NCI-H82 treated with DMSO at 0.1 percent for 48 hours (cell line): ENCODE data around the gene DKK3.

Source experiments
- DNase-seq: peaks from one replicate; lab custom pipeline; 2025; ENCODE audit not compliant: unreplicated experiment; lab: John Stamatoyannopoulos, UW

DKK3 gene

GRCh38 chr11:11969380-11970215 lies 38.8 kb downstream of the DKK3 start:
- DNase-seq = no peak

DNA sequence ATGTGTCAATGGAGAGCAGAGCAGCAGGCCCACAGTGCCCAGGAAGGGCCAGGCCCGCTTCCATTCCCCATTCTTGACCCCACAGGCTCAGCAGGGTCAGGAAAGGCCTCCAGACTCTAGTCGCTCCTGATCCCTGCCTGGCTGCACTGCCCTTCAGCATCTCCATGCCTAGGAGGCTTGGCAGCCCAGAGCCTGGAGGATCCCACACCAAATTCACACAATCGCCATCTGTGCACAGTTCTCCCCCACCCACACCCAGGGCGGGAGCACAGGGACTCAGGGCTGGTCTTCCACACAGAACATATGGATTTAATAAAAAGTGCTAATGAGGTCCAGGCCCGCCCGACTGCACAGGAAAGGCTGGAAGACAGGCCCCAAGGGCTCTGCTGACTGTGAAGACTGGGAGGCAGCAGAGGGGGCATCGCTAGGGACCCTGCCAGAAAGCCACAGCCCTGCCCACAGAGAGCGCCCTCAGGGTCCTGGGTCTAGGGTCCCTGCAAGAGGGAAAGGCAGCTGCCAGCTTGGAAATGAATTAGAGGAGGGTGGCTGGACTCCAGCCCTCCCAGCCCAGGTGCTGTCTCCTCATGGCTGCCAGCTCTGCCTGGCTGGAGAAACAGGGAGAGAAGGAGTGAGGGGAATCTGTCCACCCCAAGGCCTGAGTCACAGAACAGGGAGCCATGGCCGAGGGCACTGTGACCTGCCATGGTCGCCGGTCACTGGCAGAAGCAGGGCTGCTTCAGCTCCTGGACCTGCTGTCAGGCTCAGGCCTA lies 39.7 kb downstream of the DKK3 start:
- no peak for DNase-seq

GRCh38 chr11:11967669-11968510 lies 40.5 kb downstream of the DKK3 start:
- DNase-seq = no peak

GRCh38 chr11:11966826-11967668 lies 41.4 kb downstream of the DKK3 start:
- no peak for DNase-seq

GRCh38 chr11:11966354-11966741 lies 42.1 kb downstream of the DKK3 start:
- no peak for DNase-seq

GRCh38 chr11:11965656-11966353 lies 42.6 kb downstream of the DKK3 start:
- DNase-seq = no peak

DNA sequence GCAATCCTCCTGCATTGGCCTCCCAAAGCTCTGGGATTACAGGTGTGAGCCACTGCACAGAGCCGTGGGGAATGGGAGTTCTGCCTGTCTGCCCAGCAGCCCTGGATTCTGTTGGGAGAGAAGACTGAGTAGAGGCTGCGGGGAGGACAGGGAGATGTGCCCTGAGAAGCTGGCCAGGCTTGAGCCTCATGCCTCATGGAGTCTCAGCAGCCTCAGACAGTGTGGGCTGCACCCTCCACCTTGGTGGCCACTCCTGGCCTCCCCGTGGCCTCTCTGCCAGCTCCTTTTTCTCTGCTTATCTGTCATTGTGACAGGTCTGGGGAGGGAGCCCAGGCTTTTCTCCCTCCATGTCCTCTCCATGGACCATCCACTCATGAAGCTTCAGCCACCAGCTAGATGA lies 43.2 kb downstream of the DKK3 start:
- DNase-seq = no peak

DNA sequence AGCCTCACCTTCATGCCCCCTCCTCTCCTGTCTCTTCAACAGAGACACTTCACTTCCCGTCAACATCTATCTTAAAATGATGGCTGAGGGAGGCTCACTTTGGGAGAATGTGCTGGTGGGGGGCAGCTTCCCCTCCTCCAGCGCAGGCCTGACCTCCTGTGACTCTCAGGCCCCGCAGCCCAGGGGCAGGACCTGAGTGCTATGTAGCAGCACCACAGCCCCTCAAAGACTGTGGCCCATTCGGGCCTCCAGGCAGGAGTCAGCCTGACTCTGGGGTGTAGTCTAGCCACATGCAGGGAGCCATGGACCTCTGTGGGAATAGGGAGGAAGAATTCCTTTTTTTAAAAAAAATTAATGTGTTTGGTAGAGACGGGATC lies 43.7 kb downstream of the DKK3 start:
- DNase-seq = no peak

DNA sequence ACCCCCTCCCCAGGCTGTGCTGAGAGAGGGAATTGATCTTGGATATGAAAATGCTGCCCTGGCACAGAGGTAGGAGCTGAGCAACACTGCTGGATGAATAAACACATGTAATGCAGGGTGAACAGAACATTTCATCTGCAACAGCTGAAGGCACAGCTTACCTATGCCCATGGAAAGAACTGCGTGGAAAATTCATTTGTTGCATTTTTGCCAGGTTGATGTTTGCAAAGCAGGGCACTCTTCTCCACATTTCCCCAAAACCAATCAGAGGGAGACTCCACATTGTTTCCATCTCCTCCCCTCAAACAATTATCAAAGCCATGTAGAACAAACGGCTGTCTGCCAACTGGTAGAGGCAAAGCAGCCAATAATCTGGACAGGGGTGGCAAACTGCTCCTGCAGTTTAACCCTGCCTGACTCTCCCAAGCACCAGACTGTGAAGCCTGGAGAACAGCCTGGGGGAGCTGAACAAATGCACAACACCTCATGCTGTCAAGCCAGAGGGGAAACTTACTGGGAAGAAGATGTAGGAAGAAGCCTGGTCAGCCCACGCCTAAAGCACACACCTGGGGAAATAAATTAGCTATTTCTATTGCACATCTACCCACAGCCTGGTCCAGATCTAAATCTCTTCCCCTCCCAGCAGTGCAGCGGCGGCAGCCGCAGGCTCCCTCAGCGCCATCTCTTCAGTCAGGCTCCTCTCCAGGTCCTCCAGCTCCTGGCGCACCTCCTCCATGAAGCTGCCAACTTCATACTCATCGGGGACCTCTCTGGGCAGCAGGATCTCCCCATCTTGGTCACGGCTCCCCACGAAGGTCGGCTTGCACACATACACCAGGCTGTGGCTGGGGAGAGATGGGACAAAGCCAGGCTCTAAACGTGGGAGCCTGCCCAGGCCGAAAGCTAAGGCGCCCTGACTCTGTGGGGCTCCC lies 44.3 kb downstream of the DKK3 start:
- DNase-seq = no peak

- DNase-seq = no peak
Measured at GRCh38 chr11:11963067-11963466, 45.4 kb downstream of the DKK3 start.

DNA sequence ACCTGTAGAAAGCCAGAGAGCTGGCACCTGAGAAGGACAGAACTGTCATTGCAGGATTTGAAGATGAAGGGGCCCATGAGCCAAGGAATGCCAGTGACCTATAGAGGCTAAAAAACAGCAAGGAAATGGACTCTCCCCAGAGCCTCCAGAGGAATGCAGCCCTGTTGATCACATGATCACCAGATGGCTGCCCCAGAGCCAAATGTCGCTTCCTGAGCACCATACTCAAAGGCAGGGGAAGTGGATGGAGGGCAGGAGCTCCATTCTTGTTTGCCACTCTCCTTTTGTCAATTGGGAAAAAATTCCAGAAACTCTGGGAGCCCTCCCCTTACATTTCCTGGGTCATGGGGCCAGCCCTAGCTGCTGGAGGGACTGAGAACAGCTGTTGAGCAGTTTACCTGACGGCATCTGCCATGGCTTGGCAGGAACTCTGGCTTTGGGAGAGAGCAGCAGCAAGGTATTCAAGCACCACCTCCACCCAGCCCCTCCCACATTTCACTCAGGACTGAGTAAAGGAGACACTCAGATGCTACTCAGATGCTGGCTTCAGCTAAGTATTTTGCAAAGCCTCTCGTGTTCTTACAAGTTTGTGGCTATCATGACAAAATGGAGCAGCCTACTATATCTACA lies 46.9 kb downstream of the DKK3 start:
- no peak for DNase-seq

DNA sequence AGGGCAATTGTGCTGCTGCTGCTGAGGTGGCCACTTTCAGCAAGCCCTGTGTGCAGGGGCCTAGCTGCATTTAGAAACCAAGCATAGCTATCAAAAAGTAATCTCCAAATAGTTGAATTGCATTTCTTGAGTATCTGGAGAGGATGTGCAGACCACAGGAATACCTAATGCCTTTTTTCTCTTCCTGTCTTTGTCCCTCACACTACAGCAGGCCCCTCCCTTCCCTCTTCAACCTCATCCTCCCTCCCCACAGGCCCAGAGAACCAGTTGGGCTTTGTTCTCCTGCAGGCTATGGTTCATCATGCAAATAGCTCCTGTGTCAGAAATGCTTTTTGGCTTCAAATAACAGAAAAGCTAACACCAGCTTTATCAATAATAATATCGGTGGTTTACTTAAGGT lies 47.7 kb downstream of the DKK3 start:
- no peak for DNase-seq

DNA sequence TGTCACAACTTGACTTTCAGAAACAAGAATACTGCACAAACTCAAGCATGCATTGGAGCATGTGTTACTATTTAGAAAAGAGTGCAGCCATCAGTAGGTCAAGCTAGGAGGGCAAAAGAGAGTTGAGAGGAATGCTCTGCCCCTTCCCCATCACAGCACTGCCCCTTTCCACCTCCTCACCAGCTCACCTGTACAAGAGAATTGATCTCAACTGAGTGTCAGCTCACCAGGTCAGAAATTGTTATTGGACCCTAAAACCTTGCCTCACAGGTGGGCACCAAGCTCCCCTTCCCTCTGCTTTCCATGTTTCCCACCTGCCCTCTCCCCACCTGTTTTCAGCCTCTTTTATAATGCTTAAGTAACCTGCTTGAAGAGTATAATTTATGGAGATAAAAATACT lies 48.8 kb downstream of the DKK3 start:
- DNase-seq = no peak

GRCh38 chr11:11958403-11959231 lies 49.8 kb downstream of the DKK3 start:
- no peak for DNase-seq

- DNase-seq = no peak
Measured at GRCh38 chr11:11956006-11956405, 52.4 kb downstream of the DKK3 start.

- DNase-seq = no peak
Measured at GRCh38 chr11:11952036-11952435, 56.4 kb downstream of the DKK3 start.

DNA sequence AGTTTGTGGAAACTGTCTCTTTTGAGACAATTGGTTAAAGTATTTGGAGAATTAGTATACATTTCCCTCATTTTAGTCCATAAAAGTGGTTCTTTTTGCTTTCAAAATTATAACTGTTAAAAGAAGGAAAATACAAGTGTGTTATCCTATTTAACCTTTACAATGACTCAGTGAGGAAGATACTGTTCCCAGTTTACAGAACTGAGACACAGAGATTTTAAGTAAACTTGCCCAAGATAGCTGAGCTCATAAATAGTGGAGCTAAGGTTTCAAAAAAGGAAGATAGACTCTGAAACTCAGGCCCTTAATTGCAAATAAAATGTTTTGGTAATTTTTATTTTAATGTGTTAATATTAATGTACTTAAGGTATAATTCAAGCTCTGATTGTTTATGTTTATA lies 58.9 kb downstream of the DKK3 start:
- DNase-seq = no peak
